ENCODE data around the gene TNFRSF13B.
"Not testable (repeated sequence)": the region's sequence is repeated elsewhere in the genome, so short reads cannot be mapped to it uniquely, and the experiment has no call there.

Gene TNFRSF13B

GRCh38 chr17:16976725-16977550 is 5.0 kb upstream of the TNFRSF13B start:
- DNase-seq (ENCODE audit: low read depth): no peak
- no peak overlapping the region for H3K4me3 ChIP-seq (ENCODE audit: control insufficient read depth, low read depth, low read length)
- TF ChIP-seq CTCF (IDR thresholded peaks at IDR 0.05; ENCODE audit: control insufficient read depth, insufficient read depth, low read depth, low read length, missing control alignments): no peak

GRCh38 chr17:16975744-16976625 is 4.1 kb upstream of the TNFRSF13B start:
- H3K4me3 ChIP-seq (ENCODE audit: control insufficient read depth, low read depth, low read length): no peak overlapping the region
- TF ChIP-seq CTCF (IDR thresholded peaks at IDR 0.05; ENCODE audit: control insufficient read depth, insufficient read depth, low read depth, low read length, missing control alignments): no peak
- no peak for DNase-seq (ENCODE audit: low read depth)

- no peak overlapping the region for H3K4me3 ChIP-seq (ENCODE audit: control insufficient read depth, low read depth, low read length)
- TF ChIP-seq CTCF (IDR thresholded peaks at IDR 0.05; ENCODE audit: control insufficient read depth, insufficient read depth, low read depth, low read length, missing control alignments): no peak
- DNase-seq (ENCODE audit: low read depth): no peak
Observed at GRCh38 chr17:16975277-16975651, 3.3 kb upstream of the TNFRSF13B start.

- DNase-seq (ENCODE audit: low read depth): no peak
- TF ChIP-seq CTCF (IDR thresholded peaks at IDR 0.05; ENCODE audit: control insufficient read depth, insufficient read depth, low read depth, low read length, missing control alignments): no peak
- no peak overlapping the region for H3K4me3 ChIP-seq (ENCODE audit: control insufficient read depth, low read depth, low read length)
Observed at GRCh38 chr17:16974569-16975276, 2.8 kb upstream of the TNFRSF13B start.

- no peak for TF ChIP-seq CTCF (IDR thresholded peaks at IDR 0.05; ENCODE audit: control insufficient read depth, insufficient read depth, low read depth, low read length, missing control alignments)
- no peak for DNase-seq (ENCODE audit: low read depth)
- H3K4me3 ChIP-seq (ENCODE audit: control insufficient read depth, low read depth, low read length): no peak overlapping the region
Observed at GRCh38 chr17:16973760-16974540, 2.0 kb upstream of the TNFRSF13B start.

- DNase-seq (ENCODE audit: low read depth); H3K4me3 ChIP-seq (ENCODE audit: control insufficient read depth, low read depth, low read length): not testable (repeated sequence)
Observed at GRCh38 chr17:16973043-16973442, 1.1 kb upstream of the TNFRSF13B start.

All from AG09309 (cell line).